HG03457 (cell line): Measurements from ENCODE around the gene GAB2.

Experiments used
- ATAC-seq: cut with Tn5 transposase; IDR thresholded peaks from one replicate; pipeline ENCODE4 v1.9.1; 2021; ENCODE audit warnings: moderate number of reproducible peaks; ENCODE audit not compliant: unreplicated experiment

Gene GAB2

GRCh38 chr11:78428266-78428636 lies 10.6 kb upstream of the GAB2 start:
- ATAC-seq = no peak

DNA sequence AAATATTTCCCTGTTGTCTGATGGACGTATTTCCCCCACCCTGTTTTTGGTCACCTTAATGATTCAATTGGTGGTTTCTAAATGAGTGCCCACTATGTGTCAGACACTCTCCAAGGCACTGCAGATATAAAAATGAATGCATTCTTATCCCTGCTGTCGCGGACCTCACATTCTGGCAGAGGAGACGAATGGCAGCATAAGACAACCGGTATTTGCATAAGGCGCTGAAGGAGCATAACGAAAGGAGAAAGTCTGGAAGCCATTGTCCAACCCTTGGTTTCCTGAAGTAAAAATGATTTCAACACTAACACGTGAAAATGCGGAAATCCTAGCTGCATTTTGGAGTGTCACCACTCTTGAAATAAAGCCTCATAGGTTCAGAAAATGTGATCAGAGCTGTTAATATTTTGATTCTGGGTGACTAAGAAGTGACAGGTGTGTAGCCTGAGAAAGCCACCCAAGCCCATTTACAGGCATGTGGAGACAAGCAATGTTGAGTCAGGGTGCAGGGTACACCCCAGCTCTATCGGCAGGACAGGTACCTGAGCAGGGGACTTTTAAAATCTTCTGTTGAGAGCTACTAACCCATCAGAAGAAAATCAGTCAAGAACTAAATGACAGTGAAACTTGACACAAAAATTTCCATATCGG lies 10.1 kb upstream of the GAB2 start:
- ATAC-seq = no peak

- ATAC-seq = no peak
These were observed 9.2 kb upstream of the GAB2 start for GRCh38 chr11:78426845-78427244.

GRCh38 chr11:78425399-78426070 lies 7.9 kb upstream of the GAB2 start:
- no peak for ATAC-seq

- no peak for ATAC-seq
These were observed 7.0 kb upstream of the GAB2 start for GRCh38 chr11:78424334-78425270.

- no peak for ATAC-seq
These were observed 5.6 kb upstream of the GAB2 start for GRCh38 chr11:78423241-78423640.

DNA sequence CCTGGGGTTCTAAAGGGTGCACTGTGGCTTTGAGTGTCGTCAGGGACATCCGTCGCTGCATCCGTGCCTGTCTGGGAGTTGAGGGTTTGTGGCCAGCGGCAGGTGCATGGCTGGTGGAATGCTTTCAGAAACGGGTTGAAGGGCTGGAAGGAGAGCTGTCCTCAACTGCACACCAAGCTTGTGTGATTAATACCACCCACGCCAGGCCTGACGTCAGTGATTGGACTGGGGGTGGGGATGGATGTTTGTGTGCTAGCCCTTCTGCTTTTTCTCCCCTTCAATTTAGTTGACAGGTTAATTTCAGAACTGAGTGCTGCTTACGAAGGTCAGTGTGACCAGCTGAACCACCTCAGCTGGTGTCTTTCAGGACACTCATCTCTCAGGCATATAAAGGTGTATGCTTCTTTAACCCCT lies 3.2 kb upstream of the GAB2 start:
- ATAC-seq = no peak

DNA sequence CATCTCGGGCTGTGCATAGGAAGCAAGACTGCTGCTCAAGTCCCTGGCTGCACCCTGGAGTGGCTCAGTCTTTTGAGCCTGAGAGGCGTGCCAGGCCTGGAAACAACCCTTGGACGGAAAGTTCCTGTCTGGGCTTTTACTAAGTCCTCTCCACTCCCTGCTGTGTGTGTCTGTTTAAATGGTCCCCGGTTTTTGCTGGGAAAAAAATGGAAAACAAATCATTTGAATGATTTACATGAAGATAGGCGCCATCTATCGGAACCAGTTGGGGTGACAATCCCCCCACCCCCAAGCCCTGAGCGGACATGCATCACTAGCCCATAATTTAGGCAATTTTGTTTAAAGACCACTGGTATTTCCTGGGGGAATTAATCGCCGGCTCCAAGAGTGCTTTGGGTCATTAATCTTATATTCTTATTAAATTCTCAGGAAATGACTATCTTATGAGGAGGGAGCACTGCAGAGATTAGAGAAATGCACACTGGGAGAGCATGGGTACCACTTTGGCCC lies 2.7 kb upstream of the GAB2 start:
- ATAC-seq = no peak

DNA sequence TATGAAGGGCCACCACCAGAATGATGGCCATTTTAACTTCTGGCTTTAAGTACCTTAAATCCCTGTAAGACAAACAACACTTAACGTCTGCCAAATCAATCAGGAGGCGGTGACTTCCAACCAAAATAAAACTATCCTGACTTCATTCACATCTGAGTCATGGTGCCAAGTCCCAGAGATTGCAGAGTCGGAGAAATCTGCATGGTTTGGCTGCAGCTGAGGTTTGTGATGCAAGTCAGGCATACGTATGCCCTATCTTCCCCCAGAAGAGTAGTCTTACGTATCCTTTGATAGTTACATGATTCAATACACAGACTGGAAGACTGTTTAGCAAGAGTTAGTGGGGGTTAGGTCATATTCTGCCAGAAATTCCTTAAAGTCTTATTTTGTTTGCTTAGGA lies 1.7 kb upstream of the GAB2 start:
- no peak for ATAC-seq

DNA sequence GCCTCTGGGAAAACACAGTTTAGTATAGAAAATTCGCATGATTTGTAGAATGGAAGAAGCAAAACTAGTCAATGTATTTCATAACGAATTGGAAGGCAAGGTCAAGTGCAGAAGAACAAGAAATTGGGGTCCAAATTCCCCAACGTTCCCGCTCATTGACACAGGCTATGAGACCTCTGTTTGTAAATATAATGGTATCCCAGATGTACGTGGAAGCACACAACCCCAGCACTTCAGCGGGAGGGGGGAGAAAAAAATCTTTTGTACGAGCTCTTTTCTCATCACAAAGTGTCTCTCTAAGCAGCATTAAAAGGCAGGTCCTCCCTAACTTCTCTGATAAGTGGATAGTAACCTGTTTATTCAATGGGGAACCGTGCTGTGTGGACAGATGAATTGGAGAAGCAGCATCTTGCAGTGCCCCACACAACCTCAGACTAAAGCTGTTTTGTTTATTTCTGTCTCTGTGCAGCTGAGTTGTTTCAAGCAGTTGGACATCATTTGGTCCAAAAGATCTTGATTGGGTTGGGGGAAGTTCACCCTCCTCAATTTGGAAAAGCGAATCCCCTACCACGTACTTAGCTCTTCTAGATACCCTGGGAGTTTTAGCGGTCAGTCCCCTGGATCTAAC lies 1.1 kb upstream of the GAB2 start:
- no peak for ATAC-seq

GRCh38 chr11:78417888-78418583 lies 416 bp upstream of the GAB2 start:
- ATAC-seq = peak; percentile 49

DNA sequence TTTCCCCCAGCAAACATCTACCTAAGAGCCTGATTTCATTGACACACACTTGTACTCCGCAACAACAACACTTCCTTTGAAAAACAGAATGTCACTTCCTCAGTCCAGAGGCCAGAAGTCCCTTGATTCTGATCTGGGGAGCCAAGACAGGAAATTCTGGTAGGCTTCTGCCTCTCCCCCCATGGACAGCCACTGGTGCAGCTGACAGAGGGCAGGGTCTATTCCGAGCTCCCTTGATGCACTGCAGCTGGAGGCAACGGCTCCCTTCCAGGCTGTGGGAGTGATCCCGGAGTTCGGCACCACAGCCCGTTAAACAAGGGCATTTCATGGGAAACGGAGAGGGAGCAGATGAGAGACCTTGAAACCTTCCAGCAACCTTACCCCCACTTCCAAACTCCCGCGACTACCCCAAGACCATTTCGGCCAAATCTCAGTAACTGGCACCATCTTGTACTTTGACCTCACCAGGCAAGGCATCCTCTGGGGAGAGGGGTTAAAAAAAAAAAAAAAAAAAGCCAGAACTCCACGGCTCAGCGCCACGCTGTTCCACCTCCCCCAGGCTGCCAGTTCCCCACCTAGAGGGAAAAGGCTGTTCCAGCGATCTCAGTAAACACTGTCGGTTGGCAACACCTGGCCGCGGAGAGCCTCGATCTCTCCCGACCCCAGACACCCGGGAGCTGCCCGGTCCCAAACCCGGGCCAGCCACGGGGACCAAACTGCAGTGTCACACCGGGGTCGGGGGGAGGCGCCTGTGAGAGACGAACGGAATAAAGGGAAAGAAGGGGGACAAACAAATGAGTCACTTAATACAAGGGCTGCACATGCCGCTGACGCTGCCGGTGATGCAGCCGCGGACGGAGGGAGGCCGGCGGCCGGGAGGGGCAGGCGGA lies 1.1 kb downstream of the GAB2 start:
- ATAC-seq = peak; percentile 34

DNA sequence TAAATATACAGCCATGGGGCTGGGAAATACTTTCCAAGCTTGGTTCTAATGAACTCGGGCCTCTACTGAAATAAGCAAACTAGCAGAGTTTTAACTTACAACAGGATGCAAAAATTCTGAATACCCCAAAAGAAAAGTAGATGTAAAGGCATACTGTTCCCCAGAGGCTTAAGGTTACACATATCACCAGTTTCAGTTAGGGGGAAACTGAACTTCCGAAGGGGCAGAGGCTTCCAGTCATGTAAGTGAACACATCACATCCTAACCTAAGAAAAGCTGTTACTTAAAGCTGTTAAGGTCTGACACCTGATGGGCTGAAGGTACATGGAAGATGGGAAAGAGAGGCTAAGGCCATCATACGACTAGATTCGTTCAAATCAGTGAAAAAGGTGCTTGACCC lies 2.3 kb downstream of the GAB2 start:
- ATAC-seq = no peak

DNA sequence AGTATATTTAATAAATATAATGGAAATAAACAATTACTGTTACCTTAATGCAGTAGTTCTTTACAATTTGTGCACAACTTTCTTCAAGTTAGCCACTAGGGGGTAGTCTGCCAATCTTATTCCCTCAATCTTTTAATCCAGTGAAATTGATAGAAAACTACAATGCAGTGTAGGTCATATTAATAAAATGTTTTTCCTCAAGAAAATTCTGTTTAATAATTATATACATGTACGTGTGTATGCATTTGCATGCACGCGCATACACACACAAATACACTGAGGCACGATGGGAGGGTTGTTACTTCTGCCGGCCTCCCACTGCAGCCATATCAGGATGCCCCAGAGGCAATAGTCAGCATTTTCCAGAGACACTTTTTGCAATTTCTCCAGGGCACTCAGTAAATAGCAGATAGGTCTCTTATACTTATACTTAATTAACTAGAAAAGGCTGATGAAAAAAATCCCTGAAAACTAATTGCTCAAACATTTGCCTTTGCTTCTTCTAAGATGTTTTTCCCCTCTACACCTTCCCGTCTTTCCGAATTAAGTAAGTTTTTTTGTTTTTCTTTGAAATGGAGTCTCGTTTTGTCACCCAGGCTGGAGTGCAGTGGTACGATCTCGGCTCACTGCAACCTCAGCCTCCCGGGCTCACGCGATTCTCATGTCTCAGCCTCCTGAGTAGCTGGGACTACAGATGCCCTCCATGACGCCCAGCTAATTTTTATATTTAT lies 3.1 kb downstream of the GAB2 start:
- ATAC-seq = no peak

- no peak for ATAC-seq
These were observed 9.0 kb downstream of the GAB2 start for GRCh38 chr11:78408619-78409018.

- no peak for ATAC-seq
These were observed 10.9 kb downstream of the GAB2 start for GRCh38 chr11:78406568-78407196.

GRCh38 chr11:78405805-78406204 lies 11.8 kb downstream of the GAB2 start:
- ATAC-seq = no peak

- no peak for ATAC-seq
These were observed 13.8 kb downstream of the GAB2 start for GRCh38 chr11:78403781-78404180.
